Ishikawa (cell line): ENCODE results near the gene ADD2.

ENCODE experiments used
- CEBPB ChIP-seq: IDR thresholded peaks from 2 replicates; pipeline ENCODE4 v1.6.1; 2012
- CREB1 ChIP-seq: IDR thresholded peaks from 2 replicates; pipeline ENCODE4 v1.6.1; 2012; ENCODE audit warnings: low read depth
- EGR1 ChIP-seq: IDR thresholded peaks from 2 replicates; pipeline ENCODE4 v1.6.1; 2012
- EP300 ChIP-seq: IDR thresholded peaks from 2 replicates; pipeline ENCODE4 v1.6.1; 2012; ENCODE audit warnings: borderline replicate concordance
- FOXM1 ChIP-seq: IDR thresholded peaks from 2 replicates; pipeline ENCODE4 v1.6.1; 2012; ENCODE audit warnings: low read depth, borderline replicate concordance
- NFIC ChIP-seq: IDR thresholded peaks from 2 replicates; pipeline ENCODE4 v1.6.1; 2012
- RAD21 ChIP-seq: IDR thresholded peaks from 2 replicates; pipeline ENCODE4 v1.6.1; 2012; ENCODE audit warnings: low read depth
- TAF1 ChIP-seq: IDR thresholded peaks from 2 replicates; pipeline ENCODE4 v1.6.1; 2012; ENCODE audit warnings: low read depth, mild to moderate bottlenecking
- TCF12 ChIP-seq: IDR thresholded peaks from 2 replicates; pipeline ENCODE4 v1.6.1; 2012; ENCODE audit warnings: low read depth
- TEAD4 ChIP-seq: IDR thresholded peaks from 2 replicates; pipeline ENCODE4 v1.6.1; 2012
- YY1 ChIP-seq: IDR thresholded peaks from 2 replicates; pipeline ENCODE4 v1.6.1; 2012; ENCODE audit warnings: low read depth
- ZBTB7A ChIP-seq: IDR thresholded peaks from 2 replicates; pipeline ENCODE4 v1.6.1; 2012; ENCODE audit warnings: low read depth
- TF ChIP-seq, protein P1 (sequence below): IDR thresholded peaks from 2 replicates; pipeline ENCODE4 v1.6.1; 2012
- TF ChIP-seq, protein P2 (sequence below): IDR thresholded peaks from 2 replicates; pipeline ENCODE4 v1.6.1; 2012
- TF ChIP-seq, protein P3 (sequence below): IDR thresholded peaks from 2 replicates; pipeline ENCODE4 v1.6.1; 2012; ENCODE audit warnings: low read depth, mild to moderate bottlenecking

The ADD2 gene

DNA sequence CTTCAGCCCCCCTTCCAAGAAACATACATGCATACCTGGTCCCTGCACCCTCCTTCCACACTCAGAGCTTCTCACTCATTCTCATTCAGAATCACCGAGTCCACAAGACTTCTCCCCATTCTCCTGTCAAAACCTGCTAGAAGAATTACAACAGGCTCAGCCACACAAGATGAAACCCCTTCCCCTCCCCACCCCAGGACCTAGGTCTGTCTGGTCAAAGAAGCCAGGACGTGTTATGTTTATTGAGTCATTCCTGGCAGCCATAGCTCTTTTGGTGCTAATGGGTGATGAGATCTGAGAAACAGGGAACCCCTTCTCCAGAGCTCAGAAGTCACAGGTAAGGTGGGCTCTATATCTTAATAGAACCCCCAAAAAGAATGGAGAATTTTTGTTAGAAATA is 1.4 kb upstream of the ADD2 start:
- TF ChIP-seq, protein P1, sequence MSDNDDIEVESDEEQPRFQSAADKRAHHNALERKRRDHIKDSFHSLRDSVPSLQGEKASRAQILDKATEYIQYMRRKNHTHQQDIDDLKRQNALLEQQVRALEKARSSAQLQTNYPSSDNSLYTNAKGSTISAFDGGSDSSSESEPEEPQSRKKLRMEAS = no peak
- TF ChIP-seq FOXM1 = no peak
- TF ChIP-seq YY1 = no peak
- no peak for TF ChIP-seq TEAD4
- TF ChIP-seq NFIC = no peak
- no peak for TF ChIP-seq EGR1
- TF ChIP-seq, protein P2, sequence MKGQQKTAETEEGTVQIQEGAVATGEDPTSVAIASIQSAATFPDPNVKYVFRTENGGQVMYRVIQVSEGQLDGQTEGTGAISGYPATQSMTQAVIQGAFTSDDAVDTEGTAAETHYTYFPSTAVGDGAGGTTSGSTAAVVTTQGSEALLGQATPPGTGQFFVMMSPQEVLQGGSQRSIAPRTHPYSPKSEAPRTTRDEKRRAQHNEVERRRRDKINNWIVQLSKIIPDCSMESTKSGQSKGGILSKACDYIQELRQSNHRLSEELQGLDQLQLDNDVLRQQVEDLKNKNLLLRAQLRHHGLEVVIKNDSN = no peak
- TF ChIP-seq CREB1 = no peak
- no peak for TF ChIP-seq TCF12
- TF ChIP-seq TAF1 = no peak
- TF ChIP-seq, protein P3, sequence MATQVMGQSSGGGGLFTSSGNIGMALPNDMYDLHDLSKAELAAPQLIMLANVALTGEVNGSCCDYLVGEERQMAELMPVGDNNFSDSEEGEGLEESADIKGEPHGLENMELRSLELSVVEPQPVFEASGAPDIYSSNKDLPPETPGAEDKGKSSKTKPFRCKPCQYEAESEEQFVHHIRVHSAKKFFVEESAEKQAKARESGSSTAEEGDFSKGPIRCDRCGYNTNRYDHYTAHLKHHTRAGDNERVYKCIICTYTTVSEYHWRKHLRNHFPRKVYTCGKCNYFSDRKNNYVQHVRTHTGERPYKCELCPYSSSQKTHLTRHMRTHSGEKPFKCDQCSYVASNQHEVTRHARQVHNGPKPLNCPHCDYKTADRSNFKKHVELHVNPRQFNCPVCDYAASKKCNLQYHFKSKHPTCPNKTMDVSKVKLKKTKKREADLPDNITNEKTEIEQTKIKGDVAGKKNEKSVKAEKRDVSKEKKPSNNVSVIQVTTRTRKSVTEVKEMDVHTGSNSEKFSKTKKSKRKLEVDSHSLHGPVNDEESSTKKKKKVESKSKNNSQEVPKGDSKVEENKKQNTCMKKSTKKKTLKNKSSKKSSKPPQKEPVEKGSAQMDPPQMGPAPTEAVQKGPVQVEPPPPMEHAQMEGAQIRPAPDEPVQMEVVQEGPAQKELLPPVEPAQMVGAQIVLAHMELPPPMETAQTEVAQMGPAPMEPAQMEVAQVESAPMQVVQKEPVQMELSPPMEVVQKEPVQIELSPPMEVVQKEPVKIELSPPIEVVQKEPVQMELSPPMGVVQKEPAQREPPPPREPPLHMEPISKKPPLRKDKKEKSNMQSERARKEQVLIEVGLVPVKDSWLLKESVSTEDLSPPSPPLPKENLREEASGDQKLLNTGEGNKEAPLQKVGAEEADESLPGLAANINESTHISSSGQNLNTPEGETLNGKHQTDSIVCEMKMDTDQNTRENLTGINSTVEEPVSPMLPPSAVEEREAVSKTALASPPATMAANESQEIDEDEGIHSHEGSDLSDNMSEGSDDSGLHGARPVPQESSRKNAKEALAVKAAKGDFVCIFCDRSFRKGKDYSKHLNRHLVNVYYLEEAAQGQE = no peak
- TF ChIP-seq ZBTB7A = no peak
- no peak for TF ChIP-seq EP300
- no peak for TF ChIP-seq RAD21
- TF ChIP-seq CEBPB = no peak

DNA sequence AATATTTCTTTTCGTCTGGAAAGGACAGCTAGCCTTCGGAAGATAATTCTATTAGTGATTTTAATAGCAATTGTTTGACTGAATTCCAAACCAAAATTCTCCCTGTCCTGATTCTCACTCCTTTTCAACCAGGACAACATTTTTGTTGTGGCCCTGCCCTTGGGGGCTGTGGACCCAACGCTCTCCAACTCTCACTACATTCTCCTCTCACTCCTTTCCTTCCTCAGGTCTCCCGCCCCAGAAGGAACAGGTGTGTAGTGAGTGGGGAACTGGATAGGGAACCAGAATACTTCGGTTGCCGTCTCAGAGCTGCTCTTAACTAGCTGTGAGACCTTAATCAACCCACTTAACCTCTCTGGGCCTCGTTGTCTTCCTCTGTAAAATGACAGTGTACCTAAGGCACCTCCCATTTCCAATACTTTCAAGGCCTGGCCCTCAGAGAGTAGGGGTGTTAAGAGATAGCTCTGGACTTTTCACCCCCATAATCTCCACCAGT is 638 bp upstream of the ADD2 start:
- TF ChIP-seq, protein P2 = no peak
- TF ChIP-seq, protein P1 = no peak
- TF ChIP-seq FOXM1 (no peak), NFIC (no peak)

DNA sequence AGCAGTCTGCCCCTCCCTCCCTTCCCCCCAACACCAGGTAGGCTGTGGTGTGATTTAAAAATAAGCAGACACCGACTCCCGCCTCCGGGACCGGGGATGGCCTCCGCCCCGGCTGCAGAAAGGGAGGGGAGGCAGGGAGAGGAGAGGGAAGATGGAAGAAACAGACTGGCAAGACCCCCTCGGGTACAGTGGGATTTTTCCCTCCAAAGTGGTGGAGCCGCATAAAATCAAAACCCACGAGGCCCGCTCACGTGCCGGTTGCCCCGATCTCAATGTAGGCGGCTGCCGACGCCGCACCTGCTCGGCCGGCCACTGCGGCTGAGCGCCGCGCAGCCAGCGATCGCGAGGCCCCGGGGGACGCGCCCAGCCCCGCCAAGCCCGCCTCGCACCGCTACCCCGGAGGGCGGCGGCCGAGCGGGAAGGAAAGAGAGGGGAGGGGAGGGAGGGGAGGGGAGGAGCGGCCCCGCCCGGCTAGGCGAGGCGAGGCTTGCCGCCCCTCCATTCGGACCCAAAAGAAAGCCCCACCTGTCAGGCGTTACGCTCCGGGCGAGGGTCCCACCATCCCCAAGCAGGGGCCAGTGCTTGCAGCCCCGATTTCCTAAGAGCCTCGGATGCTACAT is 811 bp downstream of the ADD2 start:
- TF ChIP-seq ZBTB7A (0 out of 2 replicates have a peak, but pooled peaks have one; percentile 64), FOXM1 (peak; percentile 81)
- TF ChIP-seq, protein P3 = no peak
- TF ChIP-seq, protein P2 = peak; percentile 22; the same call in 1 of the 2 replicates
- TF ChIP-seq, protein P1 = peak; percentile 89

DNA sequence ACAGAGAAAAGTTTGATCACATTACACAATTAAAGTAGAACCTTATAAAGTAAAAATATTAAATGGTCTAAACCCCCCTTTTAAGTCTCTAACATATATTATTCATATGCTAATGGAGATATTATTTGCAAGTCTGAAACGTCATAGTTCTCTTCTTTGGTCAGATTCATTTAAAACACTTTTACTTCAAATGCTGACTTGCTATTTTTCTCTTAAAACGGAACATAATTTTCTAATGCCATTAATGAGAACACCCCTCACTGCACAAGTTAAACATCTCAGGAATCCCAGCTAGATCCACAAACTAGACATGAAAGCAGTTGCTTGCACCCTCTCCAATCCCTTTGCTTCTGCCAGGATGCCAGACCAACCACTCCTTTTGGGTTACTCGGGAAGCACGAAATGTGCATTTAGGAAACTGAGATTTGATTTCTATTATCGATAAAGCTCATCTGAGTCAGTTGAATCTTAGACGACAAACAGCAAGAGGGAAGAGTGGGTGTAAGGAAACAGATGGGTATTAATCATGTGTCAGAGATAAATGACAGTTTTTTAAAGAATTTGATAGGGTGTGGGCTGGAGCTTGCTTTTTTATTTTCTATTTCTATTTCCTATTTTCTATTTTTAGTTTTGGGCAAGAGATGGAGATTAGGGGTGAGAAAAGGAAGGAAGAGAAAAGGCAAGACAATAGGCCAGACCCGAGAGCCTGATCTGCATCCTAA is 1.5 kb downstream of the ADD2 start:
- TF ChIP-seq, protein P2 = no peak
- TF ChIP-seq NFIC (no peak), TAF1 (no peak), CREB1 (no peak), TEAD4 (no peak), EP300 (no peak), TCF12 (no peak), EGR1 (no peak), ZBTB7A (no peak), CEBPB (no peak)
- TF ChIP-seq, protein P3 = no peak
